GDM1 (cell line): ENCODE measurements around the gene B4GALNT2.
"Not testable (repeated sequence)": the region's sequence is repeated elsewhere in the genome, so short reads cannot be mapped to it uniquely, and the experiment has no call there.

Experiments
- DNase-seq: peaks from one replicate; lab custom pipeline; 2025; lab: John Stamatoyannopoulos, UW

Gene B4GALNT2

GRCh38 chr17:49183341-49183740, 50.8 kb downstream of the B4GALNT2 start:
- DNase-seq, result no peak

GRCh38 chr17:49183801-49184200, 51.2 kb downstream of the B4GALNT2 start:
- no peak for DNase-seq

GRCh38 chr17:49184522-49184921, 52.0 kb downstream of the B4GALNT2 start:
- DNase-seq, result not testable (repeated sequence)

GRCh38 chr17:49185381-49185780, 52.8 kb downstream of the B4GALNT2 start:
- DNase-seq, result not testable (repeated sequence)

GRCh38 chr17:49187301-49187700, 54.7 kb downstream of the B4GALNT2 start:
- DNase-seq, result no peak

GRCh38 chr17:49190932-49191331, 58.4 kb downstream of the B4GALNT2 start:
- DNase-seq, result no peak

- DNase-seq, result no peak
These were observed 58.9 kb downstream of the B4GALNT2 start for GRCh38 chr17:49191409-49191916.

- peak; percentile 87 for DNase-seq
These were observed 59.6 kb downstream of the B4GALNT2 start for GRCh38 chr17:49191917-49192741.

GRCh38 chr17:49193513-49194296, 61.1 kb downstream of the B4GALNT2 start:
- DNase-seq, result peak; percentile 52

- DNase-seq, result no peak
These were observed 61.7 kb downstream of the B4GALNT2 start for GRCh38 chr17:49194297-49194607.

- no peak for DNase-seq
These were observed 63.2 kb downstream of the B4GALNT2 start for GRCh38 chr17:49195751-49196150.

- no peak for DNase-seq
These were observed 64.0 kb downstream of the B4GALNT2 start for GRCh38 chr17:49196520-49196919.

- DNase-seq, result no peak
These were observed 64.9 kb downstream of the B4GALNT2 start for GRCh38 chr17:49197346-49197998.

GRCh38 chr17:49198211-49198610, 65.6 kb downstream of the B4GALNT2 start:
- DNase-seq, result no peak

- DNase-seq, result no peak
These were observed 68.0 kb downstream of the B4GALNT2 start for GRCh38 chr17:49200423-49201083.

- DNase-seq, result no peak
These were observed 68.9 kb downstream of the B4GALNT2 start for GRCh38 chr17:49201481-49201927.

- no peak for DNase-seq
These were observed 71.2 kb downstream of the B4GALNT2 start for GRCh38 chr17:49203796-49204195.

- no peak for DNase-seq
These were observed 71.9 kb downstream of the B4GALNT2 start for GRCh38 chr17:49204516-49204915.

GRCh38 chr17:49209061-49209571, 76.5 kb downstream of the B4GALNT2 start:
- no peak for DNase-seq

- DNase-seq, result peak; percentile 50
These were observed 77.8 kb downstream of the B4GALNT2 start, which contains the start of the genes ABI3 and GNGT2 for GRCh38 chr17:49210158-49211029. Gene ABI3, plus strand, starts transcription at chr17:49210707. Its CDS starts 18 bp downstream, at chr17:49210725. Gene GNGT2, minus strand, starts transcription at chr17:49210574. Its CDS starts 3,152 bp downstream, at chr17:49207422.
